Globus pallidus (tissue), 1 donor: ENCODE results near the gene GLMP.

Source experiments
- DNase-seq: peaks from one replicate; pipeline ENCODE4 v3.0.0-alpha.2; 2015; ENCODE audit warnings: low spot score

Gene GLMP

DNA sequence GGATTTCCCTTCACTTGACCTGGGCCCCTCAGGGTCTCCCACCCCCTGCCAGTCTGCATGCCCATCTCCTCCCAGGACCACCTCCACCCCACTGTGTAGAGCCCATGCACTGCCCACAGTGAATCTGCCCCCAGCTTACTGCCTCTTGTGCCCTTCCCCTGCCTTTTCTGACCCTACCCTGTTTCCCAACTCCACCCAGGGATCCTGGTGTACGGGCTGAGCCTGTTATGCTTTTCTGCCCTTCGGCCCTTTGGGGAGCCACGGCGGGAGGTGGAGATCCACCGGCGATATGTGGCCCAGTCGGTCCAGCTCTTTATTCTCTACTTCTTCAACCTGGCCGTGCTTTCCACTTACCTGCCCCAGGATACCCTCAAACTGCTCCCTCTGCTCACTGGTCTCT, 9.4 kb downstream of the GLMP start:
- no peak for DNase-seq

DNA sequence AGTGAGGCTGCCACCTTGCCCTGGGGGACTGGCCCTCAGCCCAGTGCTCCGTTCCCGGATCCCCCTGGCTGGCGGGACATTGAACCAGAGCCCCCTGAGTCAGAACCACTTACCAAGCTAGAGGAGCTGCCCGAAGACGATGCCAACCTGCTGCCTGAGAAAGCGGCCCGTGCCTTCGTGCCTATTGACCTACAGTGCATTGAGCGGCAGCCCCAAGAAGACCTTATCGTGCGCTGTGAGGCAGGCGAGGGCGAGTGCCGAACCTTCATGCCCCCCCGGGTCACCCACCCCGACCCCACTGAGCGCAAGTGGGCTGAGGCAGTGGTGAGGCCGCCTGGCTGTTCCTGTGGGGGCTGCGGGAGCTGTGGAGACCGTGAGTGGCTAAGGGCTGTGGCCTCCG, 10.0 kb downstream of the GLMP start:
- no peak for DNase-seq

DNA sequence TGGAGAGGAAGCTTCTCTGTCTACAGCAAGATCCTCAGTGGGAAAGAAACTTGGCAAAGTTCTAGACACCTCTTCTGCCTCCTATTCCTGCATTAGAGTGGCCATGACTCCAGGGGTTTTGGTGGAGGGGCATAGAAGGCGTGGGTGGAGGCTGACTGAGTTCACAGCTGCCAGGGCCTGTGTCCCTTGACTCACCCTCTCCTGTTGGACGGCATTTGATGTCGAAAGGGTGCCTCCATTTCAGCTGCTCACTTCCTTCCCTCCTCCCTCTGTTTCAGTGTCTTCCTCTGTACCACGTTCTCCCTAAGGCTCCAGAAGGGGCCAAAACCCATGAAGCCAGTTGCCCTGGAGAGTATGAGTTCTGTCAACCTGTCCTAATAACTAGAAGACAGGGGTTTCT, 10.7 kb downstream of the GLMP start:
- no peak for DNase-seq

DNA sequence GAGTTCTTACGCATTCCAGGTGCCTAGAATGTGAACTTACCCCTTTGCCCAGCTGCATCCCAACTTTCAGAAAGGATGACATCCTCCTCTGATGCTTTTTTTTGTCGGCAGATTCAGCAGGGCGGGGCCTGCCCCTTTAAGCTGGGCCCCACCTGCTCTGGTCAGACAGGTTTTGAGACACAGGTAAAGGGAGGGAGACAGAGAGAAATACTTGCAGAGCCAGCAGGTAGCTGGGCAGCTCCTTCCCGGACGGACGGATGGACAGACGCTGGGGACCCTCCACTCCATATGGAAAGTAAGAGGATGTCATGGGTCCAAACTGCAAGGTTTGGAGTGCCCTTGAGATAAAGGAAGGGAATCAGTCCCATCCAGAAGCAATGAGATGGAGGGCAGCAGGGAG, 11.4 kb downstream of the GLMP start, which contains the start of gene TMEM79:
Gene TMEM79 (plus strand): TSS at position 214 of the 400 bp plus-strand sequence. CDS start 902 bp downstream, outside the sequence.
- no peak for DNase-seq

DNA sequence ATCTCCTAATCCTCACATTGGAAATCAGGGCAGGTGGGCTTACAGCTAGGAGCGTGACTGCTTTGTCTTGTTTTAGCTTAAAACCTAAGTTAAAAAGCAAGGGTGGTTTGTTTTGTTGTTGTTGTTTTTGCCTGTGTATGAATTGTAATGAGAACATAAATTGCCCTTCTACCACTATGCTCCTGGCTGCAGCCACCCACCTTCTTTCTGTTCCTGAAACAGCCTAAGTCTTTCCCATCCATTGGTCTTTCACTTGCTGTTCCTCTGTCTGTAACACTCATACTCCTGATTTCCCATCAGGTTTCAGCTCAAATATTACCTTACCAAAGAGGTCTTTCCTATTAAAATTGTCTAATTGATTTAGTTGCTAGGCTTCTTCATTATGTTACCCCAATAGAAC, 12.0 kb downstream of the GLMP start:
- no peak for DNase-seq

DNA sequence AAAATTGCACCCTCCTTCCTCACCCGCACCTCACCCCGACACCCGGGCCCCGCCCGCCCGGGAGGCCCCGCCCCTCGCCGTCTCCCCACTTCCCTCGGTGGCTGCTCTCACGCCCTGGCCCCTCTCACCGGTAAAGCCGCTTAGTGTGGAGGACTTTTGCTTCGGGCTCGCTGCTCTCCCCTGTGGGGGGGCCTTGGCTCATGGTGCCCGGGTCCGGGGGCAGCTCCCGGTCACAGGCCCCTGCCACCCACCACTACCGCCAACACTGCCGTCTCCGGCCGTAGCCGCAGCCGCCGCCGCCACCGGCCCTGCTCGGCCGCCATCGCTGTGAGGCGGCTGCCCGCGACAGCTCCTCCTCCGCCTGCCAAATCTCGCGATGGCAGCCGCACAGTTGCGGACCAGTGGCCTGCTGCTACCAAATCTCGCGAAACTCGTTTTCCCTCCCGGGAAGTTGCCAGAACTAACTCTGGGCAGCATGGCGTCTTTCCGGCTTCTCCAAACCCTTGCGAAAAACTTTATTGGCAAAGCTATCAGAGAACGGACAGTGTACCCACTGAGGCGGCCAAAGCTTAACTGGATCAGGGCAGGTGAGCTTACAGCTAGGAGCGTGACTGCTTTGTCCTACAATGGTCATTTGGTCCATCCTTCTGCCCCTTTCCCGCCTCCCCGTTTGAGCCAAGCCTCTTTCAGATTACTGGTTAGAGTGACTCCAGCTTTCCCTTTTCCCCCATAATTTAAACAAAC, 12.8 kb downstream of the GLMP start, which contains the start of gene SMG5:
Gene SMG5 (minus strand): TSS at position 347 of the 744 bp plus-strand sequence. CDS start 145 bp downstream, at position 202.
- peak; percentile 95 for DNase-seq

DNA sequence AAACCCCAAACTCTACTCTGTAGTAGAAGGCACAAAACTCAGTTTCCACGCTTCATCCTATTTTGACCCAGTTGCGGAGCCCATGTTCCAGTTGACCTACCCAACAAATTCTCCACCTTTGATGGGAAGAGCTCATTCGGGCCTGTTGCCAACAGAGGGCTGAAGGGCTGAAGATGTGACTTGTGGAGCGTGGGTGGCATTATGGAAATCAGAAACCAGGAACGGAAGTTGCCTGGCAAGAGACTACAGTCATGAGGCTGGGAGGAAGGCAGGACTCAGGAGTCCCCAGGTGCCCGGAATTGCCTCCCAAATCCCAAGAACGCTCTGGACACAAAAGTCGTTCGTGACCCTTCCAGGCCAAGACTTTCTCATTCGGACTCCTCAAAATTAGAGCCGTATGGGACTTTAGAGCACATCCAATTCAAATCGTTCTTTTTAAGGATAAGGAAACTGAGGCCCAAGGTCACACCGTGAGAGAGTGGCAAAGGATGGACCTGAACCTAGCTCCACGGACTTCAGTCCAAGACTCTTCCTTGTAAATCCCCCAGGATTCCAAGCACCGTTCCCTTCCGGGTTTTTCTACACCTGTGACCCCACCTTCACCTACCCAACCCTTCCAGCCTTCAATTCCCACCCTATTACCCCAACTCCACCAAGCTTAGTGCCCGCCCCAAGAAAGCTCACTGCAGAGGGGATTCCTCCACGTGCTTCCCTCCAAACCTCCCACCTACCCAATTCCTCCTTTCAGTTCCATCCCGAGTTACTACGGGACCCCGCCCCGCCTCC, 13.6 kb downstream of the GLMP start:
- DNase-seq, result no peak

DNA sequence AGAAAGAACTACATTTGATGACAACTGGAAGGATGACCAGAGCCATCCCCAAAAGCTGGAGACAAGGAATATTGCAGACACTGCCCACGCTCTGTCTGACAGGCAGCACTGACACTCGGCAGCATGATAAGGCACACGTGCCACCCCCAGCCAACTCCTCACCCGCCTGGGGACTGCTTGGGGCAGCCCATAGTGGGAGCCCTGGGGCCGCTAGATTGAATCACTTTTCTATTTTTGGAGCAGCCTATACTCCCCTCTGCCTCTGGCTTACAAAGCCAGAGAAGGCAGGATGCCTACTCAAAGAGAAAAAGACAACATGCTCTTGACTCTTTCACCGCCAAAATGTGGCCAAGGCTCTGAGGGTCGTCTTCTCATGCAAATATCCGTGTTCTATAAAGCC, 14.2 kb downstream of the GLMP start:
- no peak for DNase-seq

DNA sequence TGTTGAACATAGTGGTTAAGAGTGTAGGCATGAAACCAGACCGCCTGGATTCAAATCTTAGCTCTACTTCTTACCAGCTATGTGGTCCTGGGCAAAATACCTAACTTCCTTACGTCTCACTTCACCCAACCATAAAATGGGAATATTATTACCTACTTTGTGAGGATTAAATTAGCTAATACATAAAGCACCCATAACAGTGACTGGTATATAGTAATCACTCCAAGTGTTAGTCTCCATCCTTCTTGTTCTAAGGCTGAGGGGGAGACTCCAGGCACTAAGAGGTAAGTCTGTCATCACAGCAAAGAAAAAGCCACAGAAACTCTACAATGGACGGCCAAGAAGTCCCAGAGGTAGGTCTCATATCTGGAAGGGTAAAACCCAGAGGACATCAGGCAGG, 15.6 kb downstream of the GLMP start:
- DNase-seq, result no peak

DNA sequence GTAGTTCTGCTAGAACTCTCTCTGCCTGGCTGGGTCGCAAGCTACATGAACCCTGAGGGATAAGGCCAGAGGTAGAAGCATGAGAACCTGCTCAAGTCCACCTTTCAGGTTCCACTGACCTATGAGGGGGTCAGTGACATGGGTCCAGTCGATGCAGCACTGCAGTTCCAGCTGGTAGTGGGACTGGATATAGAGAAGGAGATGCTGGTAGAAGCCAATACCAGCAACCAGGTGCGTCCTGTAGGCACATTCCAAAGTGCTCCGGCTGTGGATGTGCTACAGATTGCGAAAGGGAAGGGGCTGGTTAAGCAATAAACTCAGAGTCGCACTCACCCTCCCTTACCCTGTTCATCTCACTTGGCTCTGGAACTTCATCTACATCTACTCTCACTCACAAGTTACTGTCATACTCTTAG, 18.5 kb downstream of the GLMP start:
- no peak for DNase-seq

DNA sequence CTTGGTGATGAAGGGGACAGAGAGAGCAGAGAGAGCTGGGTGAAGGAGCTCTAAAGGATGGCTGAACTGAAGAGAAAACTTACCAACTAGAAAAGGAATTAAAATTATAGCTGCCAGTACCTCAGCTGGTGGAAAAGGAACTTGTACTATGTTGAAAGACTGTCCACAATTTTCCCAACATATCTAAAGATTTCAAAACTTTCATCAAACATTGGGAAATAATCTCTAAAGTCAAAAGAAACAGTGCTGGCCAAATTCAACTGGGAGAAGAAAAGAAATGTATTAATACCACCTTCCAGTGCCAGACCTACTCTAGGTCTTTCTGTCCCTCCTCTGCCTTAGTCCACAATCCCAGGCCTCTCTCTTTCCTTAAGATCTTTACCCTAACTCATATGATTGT, 18.9 kb downstream of the GLMP start:
- no peak for DNase-seq

DNA sequence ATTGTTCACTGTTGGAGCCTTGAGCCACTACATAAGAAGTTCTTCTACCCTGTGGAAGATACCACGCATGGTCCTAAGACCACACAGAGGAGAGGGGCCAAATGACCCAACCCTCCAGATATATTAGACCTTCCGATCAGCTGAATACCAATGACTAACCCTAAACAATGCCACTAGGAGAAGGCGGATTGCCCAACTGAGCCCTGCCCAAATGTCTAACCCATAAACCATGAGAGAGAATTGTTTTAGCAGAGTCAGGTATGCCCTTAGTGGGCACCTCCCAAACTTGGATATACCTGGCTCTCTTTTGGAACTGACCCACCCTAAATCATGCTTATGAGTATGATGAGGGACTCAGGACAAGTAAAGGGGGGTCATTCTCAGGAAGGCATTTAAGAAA, 25.2 kb downstream of the GLMP start:
- no peak for DNase-seq

DNA sequence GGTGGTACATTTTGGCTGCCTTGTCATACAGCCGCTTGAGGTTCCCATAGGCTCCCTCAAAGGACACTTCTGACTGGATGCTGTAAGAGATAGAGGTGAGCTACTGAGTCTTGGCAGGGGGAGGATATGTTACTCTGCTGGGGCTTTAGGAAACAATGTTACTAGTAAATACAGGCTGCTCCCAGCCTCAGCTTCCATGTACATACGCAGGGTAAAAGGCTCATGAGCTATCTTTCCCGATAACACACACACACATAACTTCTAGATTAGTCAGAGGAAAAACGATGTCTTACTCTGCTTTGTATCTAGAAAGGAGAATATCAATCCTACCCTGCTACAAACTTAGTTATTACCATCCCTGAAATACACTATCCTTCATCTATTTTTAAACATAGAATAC, 27.1 kb downstream of the GLMP start:
- DNase-seq, result no peak

DNA sequence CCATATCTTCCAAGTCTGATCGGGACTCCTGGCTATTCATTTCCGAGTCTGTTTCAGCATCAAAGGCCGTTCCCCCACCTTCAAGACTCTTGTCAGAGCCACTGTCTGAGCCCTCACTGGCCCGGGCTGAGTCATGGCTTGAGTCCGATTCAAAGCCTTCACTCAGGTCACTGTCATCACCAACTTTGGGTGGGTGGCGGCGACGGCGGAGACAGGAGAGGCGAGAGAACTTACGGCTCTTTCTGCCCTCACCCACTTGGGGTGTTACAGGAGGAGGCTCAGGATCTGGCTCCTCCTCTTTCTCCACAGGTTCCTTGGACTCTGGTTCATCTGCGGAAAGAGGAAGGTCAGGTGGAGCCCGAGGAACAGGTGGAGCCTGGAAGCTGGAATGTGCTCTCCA, 29.4 kb downstream of the GLMP start:
- DNase-seq, result no peak

DNA sequence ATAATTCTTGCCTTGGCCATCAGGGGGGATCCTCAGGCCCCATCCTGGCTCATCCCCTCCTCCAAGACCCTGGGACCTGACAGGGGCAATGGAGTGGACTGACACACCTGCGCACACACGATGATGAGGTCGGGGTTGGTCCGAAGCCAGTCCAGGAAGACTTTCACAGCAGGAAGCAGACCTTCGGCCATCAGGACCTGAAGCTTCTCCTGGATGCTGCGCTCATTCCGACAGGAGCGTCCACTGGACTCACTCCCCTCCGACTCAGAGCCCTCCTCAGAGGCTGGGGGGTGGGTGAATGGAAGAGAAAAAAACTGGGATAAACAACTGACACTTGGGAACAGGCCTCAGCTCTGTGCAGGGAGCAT, 32.2 kb downstream of the GLMP start:
- DNase-seq, result no peak

DNA sequence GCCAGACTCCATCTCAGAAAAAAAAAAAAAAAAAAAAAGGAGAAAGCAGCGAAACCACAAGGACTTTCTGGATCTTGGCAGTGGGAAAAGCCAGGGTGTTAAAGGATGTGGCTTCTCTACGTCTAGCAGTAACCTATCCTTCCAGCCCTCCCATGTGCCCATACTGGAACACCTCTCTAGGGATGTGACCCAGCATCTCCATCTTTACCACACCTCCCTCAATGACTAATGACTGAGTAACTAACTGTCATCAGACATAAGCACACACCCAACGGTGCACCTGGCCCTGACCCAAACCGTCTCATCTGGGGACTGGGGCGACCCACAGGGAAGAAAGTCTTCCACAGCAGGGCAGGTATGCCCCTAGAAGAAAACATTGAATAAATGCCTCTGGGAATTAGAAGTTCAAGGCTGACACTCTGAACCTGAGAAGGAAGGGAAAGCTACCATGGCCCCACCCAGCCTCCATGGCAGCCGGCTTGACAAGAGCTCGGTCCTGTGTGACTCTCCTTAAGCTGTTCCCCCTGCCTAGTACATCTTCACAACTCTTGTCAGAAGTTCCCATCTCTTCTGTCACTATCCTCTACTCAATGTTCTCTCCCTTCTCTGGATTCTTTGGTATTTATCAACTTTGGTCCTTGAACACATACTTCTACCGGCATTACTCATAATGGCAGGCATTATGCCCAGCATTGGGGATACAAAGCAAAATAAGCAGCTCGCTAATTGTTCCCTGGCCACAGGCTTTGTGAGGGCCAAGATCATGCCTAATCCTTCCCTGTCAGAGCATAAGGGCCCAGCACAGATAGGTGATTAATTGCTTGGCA, 32.8 kb downstream of the GLMP start:
- no peak for DNase-seq

DNA sequence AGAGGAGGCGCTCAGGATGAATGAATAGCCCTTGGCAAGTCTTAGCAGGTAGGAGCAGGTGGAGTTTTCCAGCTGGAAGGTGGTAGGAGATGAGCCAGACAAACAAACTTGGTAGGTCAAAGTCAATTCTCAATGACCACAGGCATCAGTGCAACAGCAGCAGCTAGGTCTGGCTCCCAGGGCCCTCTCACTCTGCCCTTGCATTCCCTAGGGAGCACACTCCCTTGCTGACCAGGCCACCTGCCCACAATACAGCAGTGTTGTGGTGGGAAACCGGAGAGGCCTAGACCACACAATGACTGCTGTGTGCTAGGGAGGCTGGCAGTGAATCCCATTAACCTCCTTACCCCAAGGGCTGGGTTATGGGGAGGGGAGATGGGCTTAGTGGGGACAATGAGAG, 34.6 kb downstream of the GLMP start:
- peak; percentile 85 for DNase-seq

DNA sequence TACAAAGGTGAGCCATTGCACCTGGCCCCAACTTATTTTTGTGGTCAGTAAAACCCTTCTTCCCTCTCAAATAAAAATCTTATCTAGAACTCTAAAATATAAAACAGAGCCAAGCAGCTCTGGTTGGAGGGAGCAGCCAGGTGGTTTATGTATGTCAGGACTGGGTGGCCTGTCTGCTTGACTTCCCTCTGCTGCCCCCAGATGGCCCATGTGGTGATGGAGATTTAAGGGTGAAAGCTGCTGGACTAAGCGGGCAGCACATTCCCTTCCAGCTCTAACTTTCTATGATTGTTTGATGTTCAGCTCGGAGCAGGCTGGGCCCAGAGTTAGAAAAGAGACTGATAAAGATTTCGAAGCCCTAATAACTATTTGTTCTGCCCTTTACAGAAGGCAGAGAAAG, 35.7 kb downstream of the GLMP start:
- DNase-seq, result peak; percentile 82

DNA sequence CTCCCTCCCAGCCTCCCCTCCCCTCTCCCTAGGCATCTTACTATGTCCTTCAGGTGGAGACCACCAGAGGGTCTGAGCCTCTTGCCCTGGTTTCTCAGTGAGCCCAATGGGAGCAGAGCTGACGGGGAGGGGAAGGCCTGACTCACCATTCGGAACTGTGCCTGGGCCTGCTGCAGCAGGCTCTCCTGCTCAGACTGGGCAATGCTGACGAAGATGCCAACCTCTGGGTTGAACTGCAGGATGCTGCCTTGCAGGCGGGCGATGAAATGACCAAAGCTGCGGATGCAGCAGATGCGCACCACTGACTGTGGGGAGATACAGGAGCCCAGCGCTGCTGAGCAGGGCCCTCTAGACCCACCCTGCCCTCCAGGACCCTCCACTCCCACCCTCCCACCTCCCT, 36.6 kb downstream of the GLMP start:
- no peak for DNase-seq

DNA sequence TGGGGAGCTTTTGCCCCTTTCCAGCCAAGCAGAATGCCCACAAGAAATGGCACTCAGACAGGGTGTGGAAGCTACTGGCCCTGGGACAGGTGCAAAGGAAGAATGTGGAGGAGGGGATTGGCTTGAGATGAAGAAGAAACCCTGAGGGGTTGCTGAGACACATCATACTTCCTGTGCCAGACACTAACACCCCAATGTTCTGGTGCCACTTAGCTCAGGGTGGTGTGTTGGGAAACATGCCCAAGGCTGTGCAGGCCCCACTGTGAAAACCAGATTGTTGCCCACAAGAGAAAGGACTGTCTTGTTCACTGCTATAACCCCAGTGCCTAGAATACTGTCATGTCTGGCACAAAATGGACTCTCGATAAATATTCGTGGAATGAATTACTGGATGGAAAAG, 37.8 kb downstream of the GLMP start:
- DNase-seq, result peak; percentile 68

DNA sequence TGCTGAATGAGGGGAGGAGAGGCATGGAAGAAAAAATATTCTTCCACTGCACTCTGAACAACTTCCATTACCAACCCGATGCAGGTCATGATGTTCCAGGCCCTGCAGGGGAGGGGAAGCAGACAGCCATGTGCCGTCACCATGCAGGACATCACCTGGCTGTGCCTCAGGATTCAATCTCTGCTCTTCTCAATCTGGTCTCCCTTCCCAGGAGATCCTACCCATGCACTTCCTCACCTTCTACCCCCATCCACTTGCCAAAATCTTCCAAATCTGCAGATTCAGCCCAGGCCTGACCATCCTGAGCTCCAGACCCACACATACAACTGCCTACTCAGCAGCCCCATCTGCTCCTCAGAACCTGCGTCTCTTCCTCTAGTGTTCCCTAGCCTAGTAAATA, 41.8 kb downstream of the GLMP start:
- no peak for DNase-seq

DNA sequence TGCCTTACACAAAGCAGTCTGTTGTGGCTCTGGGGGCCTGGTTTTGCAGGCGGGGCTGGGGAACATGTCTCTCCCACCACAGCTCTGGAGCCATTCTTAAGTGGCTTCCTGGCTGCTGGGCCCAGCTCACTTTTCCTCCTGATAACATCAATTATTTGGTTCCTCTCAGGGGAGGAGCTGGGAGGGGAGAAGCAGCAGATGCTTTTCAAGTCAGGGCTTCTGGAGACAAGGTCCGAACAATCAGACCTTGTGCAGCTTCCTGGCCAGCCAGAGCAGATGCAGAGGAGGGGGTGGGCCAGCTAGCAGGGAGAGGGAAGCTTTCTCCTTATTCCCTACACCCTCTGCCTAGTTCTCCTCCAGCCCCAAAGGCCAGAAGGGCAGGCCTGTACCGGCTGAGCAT, 44.0 kb downstream of the GLMP start:
- DNase-seq, result peak; percentile 70

DNA sequence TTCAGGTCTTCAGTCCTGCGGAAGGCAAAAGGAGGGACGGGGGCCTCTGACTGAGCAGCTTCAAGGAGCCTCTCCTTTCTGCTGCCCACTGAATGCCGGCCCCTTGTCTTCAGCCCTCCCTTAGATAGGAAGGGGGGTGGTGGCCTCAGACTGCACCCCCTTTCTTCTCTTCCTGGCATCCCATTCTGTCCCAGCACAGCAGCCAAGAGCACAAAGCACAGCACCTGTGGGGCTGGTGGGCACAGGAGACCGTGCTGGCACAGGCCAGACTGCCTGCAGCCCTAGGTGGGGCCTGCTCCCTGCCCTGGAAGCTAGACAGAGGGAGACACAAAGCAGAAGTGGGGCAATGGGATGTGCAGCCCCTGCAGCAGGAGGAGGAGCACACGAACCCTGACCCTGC, 45.9 kb downstream of the GLMP start:
- DNase-seq, result no peak
